HepG2 (cell line): ENCODE measurements around the gene EI24. TPM values are rescaled to one million over a fixed set of nuclear protein-coding genes. Genes with fewer than 3 reads are reported as not detected.

Experiments
- ATAC-seq: fragments of 200-7000 bp; cut with Tn5 transposase; 3 replicates; pipeline ENCODE4 v1.9.1; 2020; ENCODE audit warnings: mild to moderate bottlenecking, moderate library complexity
- BruUV-seq: library from RNA; stranded (reverse); fragments of 400-500 nt; replicated peaks from 2 replicates; lab custom pipeline; 2021; lab: Mats Ljungman, UMichigan
- CTCF ChIA-PET: fragments of 300-600 bp; formaldehyde crosslinking; extraction: SDS; loops from one replicate; lab custom pipeline; 2021; ENCODE audit warnings: low total read pairs, inconsistent platforms, low intra/inter-chr PET ratio; lab: Yijun Ruan, JAX
- POLR2A ChIA-PET: fragments of 350-600 bp; sonication (Branson Sonifier 250); formaldehyde crosslinking; loops from one replicate; lab custom pipeline; 2020; ENCODE audit warnings: antibody characterized with exemption, inconsistent platforms; lab: Yijun Ruan, JAX
- DNase-seq: peaks from one replicate; pipeline ENCODE4 v3.0.0-alpha.2; 2015; ENCODE audit warnings: low spot score
- FAIRE-seq: peaks from 3 replicates; lab custom pipeline; 2011; peaks lifted over from hg19 to GRCh38; lab: Jason Lieb, UNC
- H2AFZ ChIP-seq: one replicate; pipeline ENCODE4 v1.6.1; 2011; ENCODE audit warnings: low read length, inconsistent platforms
- H3K27ac ChIP-seq: fragments of 300-600 bp; 3 replicates; pipeline ENCODE4 v1.8.0; 2011; ENCODE audit warnings: mixed run types, mild to moderate bottlenecking, mixed read lengths, low read length, inconsistent platforms; ENCODE audit not compliant: insufficient read depth; ENCODE audit errors: extremely low read length
- H3K27me3 ChIP-seq, 2 experiments: fragments of 200-600 bp in 1 of 2; 2 replicates in 1 of 2; 3 replicates in 1 of 2; pipeline versions ENCODE4 v1.6.0 to v1.8.0; 2011; ENCODE audit warnings: low read length in 2 of 2, mild to moderate bottlenecking in 2 of 2, moderate library complexity in 2 of 2, inconsistent platforms in 1 of 2; ENCODE audit not compliant: insufficient read depth in 2 of 2, control insufficient read depth in 1 of 2
- H3K36me3 ChIP-seq, 2 experiments: fragments of 200-600 bp in 1 of 2; replicated peaks in 1 of 2; 2 replicates in 1 of 2; 3 replicates in 1 of 2; pipeline versions ENCODE4 v1.5.1 to v1.8.0; 2011; ENCODE audit warnings: low read length in 2 of 2, inconsistent platforms in 1 of 2; ENCODE audit not compliant: insufficient read depth in 2 of 2, control insufficient read depth in 1 of 2
- H3K4me1 ChIP-seq: 2 replicates; pipeline ENCODE4 v1.5.1; 2012; ENCODE audit warnings: low read length, inconsistent platforms; ENCODE audit not compliant: insufficient read depth
- H3K4me2 ChIP-seq: 2 replicates; pipeline ENCODE4 v1.6.0; 2011; ENCODE audit warnings: low read depth, low read length, inconsistent platforms
- H3K4me3 ChIP-seq, 3 experiments: fragments of 200-600 bp in 1 of 3; sonication (generic), shearing (Covaris generic) in 1 of 3; replicated peaks in 1 of 3; 2 replicates each; pipeline ENCODE4 v1.5.1; 2011 to 2016; ENCODE audit warnings: low read length in 3 of 3, inconsistent platforms in 2 of 3, low read depth in 2 of 3, mild to moderate bottlenecking in 2 of 3, control low read depth in 1 of 3, mixed read lengths in 1 of 3; ENCODE audit not compliant: insufficient read depth in 1 of 3
- H3K79me2 ChIP-seq: one replicate; pipeline ENCODE4 v1.6.1; 2011; ENCODE audit warnings: low read length, inconsistent platforms; ENCODE audit not compliant: insufficient read depth
- H3K9ac ChIP-seq: 2 replicates; pipeline ENCODE4 v1.6.0; 2011; ENCODE audit warnings: mild to moderate bottlenecking, low read depth, low read length, inconsistent platforms; ENCODE audit not compliant: insufficient read depth
- H3K9me3 ChIP-seq: 2 replicates; pipeline ENCODE4 v1.5.1; 2012; ENCODE audit warnings: mild to moderate bottlenecking, low read length
- H4K20me1 ChIP-seq: 2 replicates; pipeline ENCODE4 v1.6.0; 2011; ENCODE audit warnings: inconsistent platforms, mild to moderate bottlenecking, low read length, moderate library complexity; ENCODE audit not compliant: insufficient read depth
- BCL6 ChIP-seq: IDR thresholded peaks from 2 replicates; pipeline ENCODE4 v1.6.1; 2016; ENCODE audit warnings: missing genetic modification reagents, missing compliant biosample characterization
- DPF2 ChIP-seq: sonication (generic); formaldehyde crosslinking; IDR thresholded peaks from 2 replicates; pipeline ENCODE4 v1.4.0; 2020; ENCODE audit warnings: mild to moderate bottlenecking, low read depth, missing genetic modification reagents, borderline replicate concordance
- MYC ChIP-seq: sonication (generic); formaldehyde crosslinking; IDR thresholded peaks from 2 replicates; pipeline ENCODE4 v1.9.0; 2021; ENCODE audit warnings: missing genetic modification reagents, borderline replicate concordance
- SAFB2 ChIP-seq: sonication (generic); formaldehyde crosslinking; IDR thresholded peaks from 2 replicates; pipeline ENCODE4 v1.5.1; 2020; ENCODE audit warnings: missing genetic modification reagents, low read depth, mild to moderate bottlenecking, borderline replicate concordance
- SMARCC2 ChIP-seq: fragments of 450-650 bp; IDR thresholded peaks from 2 replicates; pipeline ENCODE4 v1.6.1; 2017; ENCODE audit warnings: antibody characterized with exemption, mild to moderate bottlenecking
- TFDP1 ChIP-seq: IDR thresholded peaks from 2 replicates; pipeline ENCODE4 v1.6.1; 2016; ENCODE audit warnings: missing compliant biosample characterization, missing genetic modification reagents, borderline replicate concordance
- ZNF20 ChIP-seq: sonication (generic); formaldehyde crosslinking; IDR thresholded peaks from 2 replicates; pipeline ENCODE4 v1.4.0; 2020; ENCODE audit warnings: mild to moderate bottlenecking, moderate library complexity, missing genetic modification reagents
- ZNF225 ChIP-seq: sonication (generic); formaldehyde crosslinking; IDR thresholded peaks from 2 replicates; pipeline ENCODE4 v1.4.0; 2020; ENCODE audit warnings: mild to moderate bottlenecking, missing genetic modification reagents
- ZNF317 ChIP-seq: sonication (generic); formaldehyde crosslinking; IDR thresholded peaks from 2 replicates; pipeline ENCODE4 v1.5.0; 2020; ENCODE audit warnings: mild to moderate bottlenecking, missing genetic modification reagents
- ZNF333 ChIP-seq: sonication (generic); formaldehyde crosslinking; IDR thresholded peaks from 2 replicates; pipeline ENCODE4 v1.4.0; 2020; ENCODE audit warnings: mild to moderate bottlenecking, missing genetic modification reagents, borderline replicate concordance
- ZNF720 ChIP-seq: sonication (generic); formaldehyde crosslinking; IDR thresholded peaks from 2 replicates; pipeline ENCODE4 v1.4.0; 2020; ENCODE audit warnings: missing genetic modification reagents
- ZNF816 ChIP-seq: sonication (generic); formaldehyde crosslinking; IDR thresholded peaks from 2 replicates; pipeline ENCODE4 v1.8.0; 2022; ENCODE audit warnings: missing genetic modification reagents, mild to moderate bottlenecking, borderline replicate concordance
- WGBS: methylation state at CpG from one replicate; pipeline ENCODE4 v1.1.6; 2017; ENCODE audit warnings: low lambda C conversion rate; 5-methylcytosine and 5-hydroxymethylcytosine counted together
- in situ Hi-C: cut with HindIII; loops from 2 replicates; pipeline ENCODE4 v1.10.0; 2017; ENCODE audit warnings: low pct_unique_long_range_greater_than_20kb; ENCODE audit not compliant: extremely low pct_ligation_motif_present
- intact Hi-C: fragments of 100-400 bp; cut with micrococcal nuclease; formaldehyde crosslinking; loops from one replicate; pipeline ENCODE4 v1.10.0; 2022; ENCODE audit not compliant: unreplicated experiment
- polyA plus RNA-seq, 8 experiments: library from polyadenylated mRNA; depleted of rRNA in 3 of 8; stranded (reverse) in 7 of 8; unstranded in 1 of 8; fragments of >200 nt; fragmentation: Illumina TruSeq in 4 of 8; extraction: Trizol in 4 of 8; gene quantifications; 2 replicates each; pipeline versions ENCODE4 v1.2.1 to v1.2.3, GENCODE V29; 2011 to 2016; ENCODE audit warnings: low read depth in 4 of 8, missing spikeins in 1 of 8, mixed read lengths in 1 of 8; ENCODE audit not compliant: insufficient read depth in 1 of 8
- total RNA-seq, 5 experiments: library from RNA; depleted of rRNA; stranded (reverse); fragments of >200 nt; fragmentation: Illumina TruSeq; extraction: Trizol; gene quantifications; 2 replicates each; pipeline ENCODE4 v1.2.3, GENCODE V29; 2016; ENCODE audit warnings: low read depth in 1 of 5

Gene EI24
- total and polyA plus RNA-seq, 2 of the 13 experiments (the other 11 are each of a cell fraction or from before 2014, with no cell fraction given), result 84.7 to 126 TPM

DNA sequence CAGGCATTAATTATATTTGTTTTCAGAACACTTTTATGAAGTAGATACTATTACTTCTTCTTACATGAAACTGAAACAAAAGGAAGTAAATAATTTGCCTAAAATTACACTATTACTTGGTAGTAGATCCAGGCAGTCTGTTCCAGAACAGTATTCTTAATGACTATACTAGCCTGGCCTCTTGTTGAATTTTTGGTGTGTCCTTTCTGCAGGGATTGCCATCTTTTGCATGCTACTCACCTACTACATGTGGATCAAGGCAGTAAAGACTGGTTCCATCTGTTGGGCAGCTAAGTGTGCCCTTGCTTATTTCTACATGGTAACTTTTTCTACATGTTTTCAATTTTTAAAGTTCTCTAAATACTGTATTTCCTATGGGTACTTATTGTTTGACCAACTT, 36.1 kb downstream of the EI24 start:
- H3K4me1 ChIP-seq, result no peaks in the 10 kb centered on the region
- no TSS peak for BruUV-seq
- H3K4me2 ChIP-seq, result no peak overlapping the region
- H3K4me3 ChIP-seq, result no peak overlapping the region
- no peak for FAIRE-seq
- H4K20me1 ChIP-seq, result no peaks in the 10 kb centered on the region
- no peak overlapping the region for H3K27ac ChIP-seq
- intact Hi-C loops (no loop called here), in situ Hi-C loops (no loop called here)
- H3K9ac ChIP-seq, result no peak overlapping the region
- no peak for DNase-seq
- H3K27me3 ChIP-seq, result no peaks in the 10 kb centered on the region; a peak in 1 of 5 replicates
- peaks cover 24 to 85% of the 10 kb centered on the region in 2 experiments for H3K36me3 ChIP-seq
- CTCF ChIA-PET, result no interaction called here
- H3K9me3 ChIP-seq, result no peaks in the 10 kb centered on the region
- TF ChIP-seq ZNF20 (no peak), ZNF333 (CRISPR knock-in tag) (no peak), SMARCC2 (no peak)
- POLR2A ChIA-PET, result no interaction called here
- H2AFZ ChIP-seq, result no peak overlapping the region
- no peak for ATAC-seq
- H3K79me2 ChIP-seq, result no peaks in the 10 kb centered on the region

- DNase-seq (no peak), FAIRE-seq (no peak), ATAC-seq (no peak)
- intact Hi-C loops (no loop called here), in situ Hi-C loops (no loop called here)
- Histone ChIP-seq H3K9me3 (no peaks in the 10 kb centered on the region), H3K4me2 (no peak overlapping the region), H3K27ac (no peak overlapping the region), H3K4me1 (no peaks in the 10 kb centered on the region), H2AFZ (no peak overlapping the region), H3K79me2 (no peaks in the 10 kb centered on the region), H4K20me1 (no peaks in the 10 kb centered on the region), H3K9ac (no peak overlapping the region), H3K4me3 (no peak overlapping the region), H3K36me3 (peaks cover 33 to 87% of the 10 kb centered on the region in 2 experiments), H3K27me3 (no peaks in the 10 kb centered on the region; a peak in 1 of 5 replicates)
- POLR2A ChIA-PET, result no interaction called here
- no peak for TF ChIP-seq ZNF225
- TF ChIP-seq MYC (CRISPR knock-in tag), result no peak
- TF ChIP-seq BCL6 (CRISPR knock-in tag), result no peak
- TF ChIP-seq ZNF720 (CRISPR knock-in tag), result no peak
- TF ChIP-seq SAFB2 (CRISPR knock-in tag), result no peak
- no peak for TF ChIP-seq TFDP1 (CRISPR knock-in tag)
- no peak for TF ChIP-seq DPF2 (CRISPR knock-in tag)
- no peak for TF ChIP-seq ZNF317
- no peak for TF ChIP-seq ZNF816
- CTCF ChIA-PET, result no interaction called here
- WGBS, result 95% methylated on average over 7 of the region's 7 CpGs
- TSS peak; percentile 27 for BruUV-seq
These were observed 40.3 kb downstream of the EI24 start for GRCh38 chr11:125609545-125609944.
